Eye (tissue), 1 donor: ENCODE measurements around the gene MAP3K15.
A peak's percentile ranks its signal among the peaks of the same experiment; 100 is the strongest.
"Not testable (repeated sequence)": the region's sequence is repeated elsewhere in the genome, so short reads cannot be mapped to it uniquely, and the experiment has no call there.

Source experiments
- DNase-seq: peaks from one replicate; pipeline ENCODE4 v3.0.0-alpha.2; 2015

The MAP3K15 gene

DNA sequence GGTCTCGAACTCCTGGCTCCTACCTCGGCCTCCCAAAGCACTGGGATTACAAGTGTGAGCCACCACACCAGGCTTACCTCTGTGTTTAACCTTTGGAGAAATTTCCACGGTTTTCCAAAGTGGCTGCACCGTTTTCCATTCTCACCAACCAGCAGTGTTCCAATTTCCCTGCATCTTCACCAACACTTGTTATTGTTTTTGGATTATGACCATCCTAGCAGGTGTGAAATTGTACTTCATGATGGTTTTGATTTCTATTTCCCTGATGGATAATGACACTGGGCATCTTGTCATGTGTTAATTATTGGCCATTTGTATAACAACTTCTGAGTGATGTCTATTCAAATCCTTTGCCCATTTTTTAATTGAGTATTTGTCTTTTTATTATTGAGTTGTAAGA lies 2.7 kb upstream of the MAP3K15 start:
- DNase-seq: no peak

GRCh38 chrX:19515615-19516105 lies 352 bp upstream of the MAP3K15 start:
- peak; percentile 8 for DNase-seq

DNA sequence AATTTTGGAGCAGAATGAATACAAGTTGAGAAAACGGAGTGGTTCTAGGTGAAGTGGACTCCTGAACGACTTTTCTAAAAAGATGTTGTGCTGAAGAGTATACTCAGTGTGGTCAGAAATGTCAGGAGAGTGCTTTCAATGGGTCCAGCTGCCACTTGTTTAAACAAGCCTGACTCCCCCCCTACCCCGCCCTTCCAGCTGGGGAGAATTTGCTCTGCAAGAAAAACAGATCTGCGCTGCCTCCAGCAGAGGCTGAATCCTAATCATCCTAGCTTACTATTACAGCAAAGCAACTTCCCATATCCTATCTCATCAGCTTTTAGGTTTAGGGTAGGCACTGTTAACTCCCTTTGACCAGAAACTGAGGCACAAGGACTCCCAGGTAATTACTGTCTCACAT lies 1.9 kb downstream of the MAP3K15 start:
- peak; percentile 3 for DNase-seq

GRCh38 chrX:19512961-19513360 lies 2.3 kb downstream of the MAP3K15 start:
- DNase-seq: no peak

- DNase-seq: no peak
Observed at GRCh38 chrX:19512359-19512758, 2.9 kb downstream of the MAP3K15 start.

DNA sequence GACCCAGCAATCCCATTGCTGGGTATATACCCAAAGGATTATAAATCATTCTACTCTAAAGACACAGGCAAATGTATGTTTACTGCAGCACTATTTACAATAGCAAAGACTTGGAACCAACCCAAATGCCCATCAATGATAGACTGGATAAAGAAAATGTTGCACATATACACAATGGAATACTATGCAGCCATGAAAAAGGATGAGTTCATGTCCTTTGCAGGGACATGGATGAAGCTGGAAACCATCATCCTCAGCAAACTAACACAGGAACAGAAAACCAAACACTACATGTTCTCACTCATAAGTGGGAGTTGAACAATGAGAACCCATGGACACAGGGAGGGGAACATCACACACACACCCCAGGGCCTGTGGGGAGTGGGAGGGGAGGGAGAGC lies 3.5 kb downstream of the MAP3K15 start:
- DNase-seq: not testable (repeated sequence)

GRCh38 chrX:19496711-19497110 lies 18.6 kb downstream of the MAP3K15 start:
- no peak for DNase-seq

DNA sequence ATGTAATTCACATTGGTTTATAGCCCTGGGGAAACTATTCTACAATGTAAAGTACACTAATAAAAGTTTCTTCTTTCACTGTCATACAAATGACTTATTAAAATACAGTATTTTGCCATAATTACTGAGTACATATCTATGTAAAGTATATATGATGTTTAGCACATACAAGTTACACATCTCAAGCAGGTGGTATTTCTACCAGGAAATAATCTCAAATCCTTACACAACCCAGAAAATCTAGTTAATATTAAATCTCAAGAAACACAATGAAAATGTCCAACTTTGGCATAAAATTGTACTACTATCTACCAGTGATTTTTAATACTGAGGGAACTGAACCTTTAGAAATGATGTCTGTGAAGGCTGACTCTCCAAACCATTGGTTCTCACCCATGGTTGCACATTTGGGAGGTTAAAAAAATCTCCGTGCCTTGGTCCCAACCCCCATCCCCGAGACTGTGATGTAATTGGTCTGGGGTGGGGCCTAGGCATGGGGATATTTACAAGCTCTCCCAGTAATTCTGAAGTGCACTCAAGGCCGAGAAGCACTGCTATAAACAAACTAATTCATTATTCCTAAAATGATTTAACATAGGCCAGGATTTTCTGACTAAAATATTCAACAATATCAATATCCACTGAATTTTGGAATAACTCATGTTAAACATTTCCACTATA lies 27.6 kb downstream of the MAP3K15 start:
- no peak for DNase-seq

GRCh38 chrX:19479458-19479857 lies 35.9 kb downstream of the MAP3K15 start:
- no peak for DNase-seq

DNA sequence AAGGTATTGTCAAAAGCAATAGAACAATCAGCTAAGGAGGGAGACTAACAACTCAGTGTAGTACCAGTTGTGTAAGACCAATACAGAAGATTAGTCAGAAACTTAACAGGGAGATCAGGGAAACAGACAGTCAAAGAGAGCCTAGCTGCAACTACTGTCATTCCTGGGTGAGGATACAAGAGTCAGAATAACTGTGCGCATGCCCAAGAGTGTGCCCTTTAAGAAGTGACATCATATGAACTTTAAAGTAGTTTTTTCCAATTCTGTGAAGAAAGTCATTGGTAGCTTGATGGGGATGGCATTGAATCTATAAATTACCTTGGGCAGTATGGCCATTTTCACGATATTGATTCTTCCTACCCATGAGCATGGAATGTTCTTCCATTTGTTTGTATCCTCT lies 46.9 kb downstream of the MAP3K15 start:
- not testable (repeated sequence) for DNase-seq

- no peak for DNase-seq
Observed at GRCh38 chrX:19462879-19463278, 52.4 kb downstream of the MAP3K15 start.

DNA sequence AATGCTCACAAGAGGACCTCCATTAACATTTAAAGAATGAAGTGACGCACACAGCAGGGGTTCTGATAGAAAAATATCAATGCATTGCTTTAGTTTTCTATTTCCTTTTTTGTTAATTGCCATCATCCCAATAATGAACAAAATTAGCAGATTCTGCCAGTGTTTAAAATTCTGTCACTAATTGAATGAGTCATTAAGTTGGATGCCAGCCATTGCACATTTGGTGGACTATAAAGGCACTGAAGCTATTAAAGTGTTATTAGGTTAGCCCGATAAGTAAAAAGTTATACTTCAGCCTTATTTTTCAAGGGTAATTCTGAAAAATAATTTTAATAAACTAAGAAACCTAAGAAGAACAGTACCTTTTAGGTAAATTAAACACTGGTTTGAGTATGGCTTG lies 53.1 kb downstream of the MAP3K15 start:
- no peak for DNase-seq

GRCh38 chrX:19457662-19458061 lies 57.6 kb downstream of the MAP3K15 start:
- DNase-seq: no peak

DNA sequence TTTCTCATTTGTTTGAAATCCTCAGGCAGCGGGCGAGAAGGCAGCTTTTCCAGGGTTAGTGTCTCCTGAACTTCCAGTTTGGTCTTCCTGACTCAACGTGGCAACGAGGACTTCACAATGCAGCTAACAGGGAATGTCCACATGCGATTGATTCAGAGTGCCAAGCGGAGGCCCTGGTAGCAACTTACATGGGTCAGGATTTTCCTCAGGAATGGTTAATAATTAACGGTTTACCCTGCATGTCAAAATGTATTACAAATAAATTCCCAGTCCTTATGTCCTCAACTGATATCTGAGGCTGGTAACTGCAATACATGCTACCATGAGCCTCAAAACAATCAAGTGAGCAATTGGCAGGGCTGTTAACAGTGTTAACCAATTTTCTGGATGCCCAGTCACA lies 67.2 kb downstream of the MAP3K15 start:
- DNase-seq: no peak

GRCh38 chrX:19446397-19446796 lies 68.9 kb downstream of the MAP3K15 start:
- no peak for DNase-seq

DNA sequence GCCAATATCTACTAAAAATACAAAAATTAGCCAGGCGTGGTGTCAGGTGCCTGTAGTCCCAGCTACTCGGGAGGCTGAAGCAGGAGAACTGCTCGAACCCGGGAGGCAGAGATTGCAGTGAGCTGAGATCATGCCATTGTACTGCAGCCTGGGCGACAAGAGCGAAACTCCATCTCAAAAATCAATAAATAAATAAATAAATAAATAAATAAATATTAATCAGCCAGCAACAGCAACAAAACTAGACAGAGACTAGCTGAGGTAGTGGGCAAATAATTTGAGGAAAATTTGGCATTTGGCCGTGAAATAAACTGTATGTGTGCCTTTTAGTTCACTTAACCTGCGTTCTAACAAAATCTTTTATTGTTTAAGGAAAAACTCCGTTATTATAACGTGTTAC lies 69.5 kb downstream of the MAP3K15 start:
- DNase-seq: not testable (repeated sequence)

- DNase-seq: no peak
Observed at GRCh38 chrX:19443869-19444526, 71.3 kb downstream of the MAP3K15 start.

- no peak for DNase-seq
Observed at GRCh38 chrX:19440713-19441112, 74.6 kb downstream of the MAP3K15 start.

DNA sequence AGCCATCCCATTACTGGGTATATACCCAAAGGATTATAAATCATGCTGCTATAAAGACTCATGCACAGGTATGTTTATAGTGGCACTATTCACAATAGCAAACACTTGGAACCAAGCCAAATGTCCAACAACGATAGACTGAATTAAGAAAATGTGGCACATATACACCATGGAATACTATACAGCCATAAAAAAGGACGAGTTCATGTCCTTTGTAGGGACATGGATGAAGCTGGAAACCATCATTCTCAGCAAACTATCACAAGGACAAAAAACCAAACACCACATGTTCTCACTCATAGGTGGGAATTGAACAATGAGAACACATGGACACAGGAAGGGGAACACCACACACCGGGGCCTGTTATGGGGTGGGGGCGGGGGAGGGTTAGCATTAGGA lies 92.6 kb downstream of the MAP3K15 start:
- DNase-seq: not testable (repeated sequence)

- no peak for DNase-seq
Observed at GRCh38 chrX:19410259-19410658, 105.0 kb downstream of the MAP3K15 start.

DNA sequence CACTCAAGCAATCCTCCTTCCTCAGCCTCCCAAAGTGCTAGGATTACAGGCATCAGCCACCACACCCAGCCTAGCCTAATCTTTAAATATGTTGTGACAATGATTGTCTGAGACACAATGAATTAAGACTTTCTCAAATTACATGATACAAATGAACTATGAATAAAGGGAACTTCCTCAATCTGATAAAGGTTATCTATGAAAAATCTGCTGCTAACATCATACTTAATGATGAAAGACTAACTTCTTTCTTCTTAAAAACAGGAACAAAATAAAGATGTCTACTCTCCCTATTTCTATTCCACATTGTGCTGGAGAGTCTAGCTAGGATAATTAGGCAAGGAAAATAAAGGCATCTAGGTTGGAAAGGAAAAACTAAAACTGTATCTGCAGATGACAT lies 111.6 kb downstream of the MAP3K15 start:
- no peak for DNase-seq

GRCh38 chrX:19392703-19393102 lies 122.6 kb downstream of the MAP3K15 start:
- DNase-seq: no peak

- DNase-seq: no peak
Observed at GRCh38 chrX:19392078-19392477, 123.2 kb downstream of the MAP3K15 start.

GRCh38 chrX:19389227-19389845 lies 126.0 kb downstream of the MAP3K15 start:
- no peak for DNase-seq
